Glutamatergic neuron (in vitro differentiated cells): ENCODE measurements around the gene NOX3. TPM values are rescaled to one million over a fixed set of nuclear protein-coding genes. Genes with fewer than 3 reads are reported as not detected.

ENCODE experiments used
- DNase-seq: peaks from one replicate; pipeline ENCODE4 v3.0.0; 2022
- H3K27ac Mint-ChIP-seq: one replicate; pipeline ENCODE4 v1.8.0; 2020; ENCODE audit warnings: mild to moderate bottlenecking, mixed read lengths, inconsistent platforms; ENCODE audit not compliant: unreplicated experiment
- H3K27me3 Mint-ChIP-seq: one replicate; pipeline ENCODE4 v1.8.0; 2020; ENCODE audit warnings: mild to moderate bottlenecking, moderate library complexity, mixed read lengths, inconsistent platforms; ENCODE audit not compliant: unreplicated experiment
- H3K36me3 Mint-ChIP-seq: one replicate; pipeline ENCODE4 v1.8.0; 2020; ENCODE audit warnings: mild to moderate bottlenecking, mixed read lengths, inconsistent platforms; ENCODE audit not compliant: unreplicated experiment
- H3K4me1 Mint-ChIP-seq: one replicate; pipeline ENCODE4 v1.8.0; 2020; ENCODE audit warnings: mild to moderate bottlenecking, low read depth, mixed read lengths, inconsistent platforms; ENCODE audit not compliant: unreplicated experiment
- H3K4me3 Mint-ChIP-seq: one replicate; pipeline ENCODE4 v1.8.0; 2020; ENCODE audit warnings: mild to moderate bottlenecking, mixed read lengths, inconsistent platforms; ENCODE audit not compliant: unreplicated experiment
- H3K9me3 Mint-ChIP-seq: one replicate; pipeline ENCODE4 v1.8.0; 2020; ENCODE audit warnings: mild to moderate bottlenecking, moderate library complexity, mixed read lengths, inconsistent platforms; ENCODE audit not compliant: unreplicated experiment
- CTCF ChIP-seq: fragments of 200-600 bp; sonication (generic); IDR thresholded peaks from one replicate; pipeline ENCODE4 v1.5.0; 2021; ENCODE audit not compliant: partially characterized antibody, unreplicated experiment
- total RNA-seq: library from RNA; stranded (reverse); fragmentation: NEBNext Ultra II Directional; extraction: Animal tissue kit (Norgen Biotek cat#: 25700); gene quantifications from one replicate; pipeline ENCODE4 v1.2.1, GENCODE V29; 2021; ENCODE audit not compliant: unreplicated experiment

Gene NOX3
- total RNA-seq, 1 donor from 2014 or later, result not detected

GRCh38 chr6:155417454-155417853 is 38.2 kb downstream of the NOX3 start:
- DNase-seq, result no peak
- H3K4me1 Mint-ChIP-seq, result no peaks in the 10 kb centered on the region
- H3K27ac Mint-ChIP-seq, result no peak overlapping the region
- no peaks in the 10 kb centered on the region for H3K36me3 Mint-ChIP-seq
- no peaks in the 10 kb centered on the region for H3K27me3 Mint-ChIP-seq
- no peak overlapping the region for H3K4me3 Mint-ChIP-seq
- H3K9me3 Mint-ChIP-seq, result no peaks in the 10 kb centered on the region
- no peak for TF ChIP-seq CTCF

- H3K36me3 Mint-ChIP-seq, result no peaks in the 10 kb centered on the region
- no peak for TF ChIP-seq CTCF
- H3K27me3 Mint-ChIP-seq, result peaks cover 3% of the 10 kb centered on the region
- DNase-seq, result no peak
- H3K4me1 Mint-ChIP-seq, result no peaks in the 10 kb centered on the region
- H3K9me3 Mint-ChIP-seq, result no peaks in the 10 kb centered on the region
- H3K4me3 Mint-ChIP-seq, result no peak overlapping the region
- no peak overlapping the region for H3K27ac Mint-ChIP-seq
These were observed 39.7 kb downstream of the NOX3 start for GRCh38 chr6:155415953-155416352.

- TF ChIP-seq CTCF, result no peak
- Mint-ChIP-seq H3K36me3 (no peaks in the 10 kb centered on the region), H3K27me3 (peaks cover 3% of the 10 kb centered on the region), H3K4me1 (no peaks in the 10 kb centered on the region), H3K4me3 (no peak overlapping the region), H3K27ac (no peak overlapping the region), H3K9me3 (no peaks in the 10 kb centered on the region)
- no peak for DNase-seq
These were observed 41.6 kb downstream of the NOX3 start for GRCh38 chr6:155414049-155414448.

GRCh38 chr6:155412335-155412734 is 43.3 kb downstream of the NOX3 start:
- H3K27ac Mint-ChIP-seq, result no peak overlapping the region
- TF ChIP-seq CTCF, result no peak
- no peak overlapping the region for H3K4me3 Mint-ChIP-seq
- H3K36me3 Mint-ChIP-seq, result no peaks in the 10 kb centered on the region
- peaks cover 3% of the 10 kb centered on the region for H3K27me3 Mint-ChIP-seq
- no peaks in the 10 kb centered on the region for H3K4me1 Mint-ChIP-seq
- no peaks in the 10 kb centered on the region for H3K9me3 Mint-ChIP-seq
- no peak for DNase-seq

GRCh38 chr6:155411154-155412052 is 44.2 kb downstream of the NOX3 start:
- no peak for DNase-seq
- Mint-ChIP-seq H3K27me3 (peaks cover 3% of the 10 kb centered on the region), H3K36me3 (no peaks in the 10 kb centered on the region), H3K27ac (no peak overlapping the region), H3K9me3 (no peaks in the 10 kb centered on the region), H3K4me3 (no peak overlapping the region), H3K4me1 (no peaks in the 10 kb centered on the region)
- TF ChIP-seq CTCF, result no peak
